ENCODE data around the gene CCDC88C. TPM values are rescaled to one million over a fixed set of nuclear protein-coding genes. Genes with fewer than 3 reads are reported as not detected.

CCDC88C gene
- total and polyA plus RNA-seq, 11 donors = 2.4 to 15.6 (median 4.8) TPM

GRCh38 chr14:91273273-91273884 lies 144.2 kb downstream of the CCDC88C start:
- Histone ChIP-seq H3K27me3 (no peaks in the 10 kb centered on the region), H3K4me3 (no peak overlapping the region), H3K4me1 (peaks cover 0 to 11% (median 6%) of the 10 kb centered on the region in 12 donors), H3K27ac (no peak overlapping the region), H3K9me3 (no peaks in the 10 kb centered on the region), H3K36me3 (peaks cover 0 to 61% (median 16%) of the 10 kb centered on the region in 9 donors)
- intact Hi-C loops (cut with DNase I) = no loop called here
- TF ChIP-seq POLR2A (IDR thresholded peaks at IDR 0.05) (no peak), CTCF (IDR thresholded peaks at IDR 0.05) (no peak)
- 95 to 96% (median 96%) methylated on average over 14 to 27 of the region's 27 CpGs for WGBS, 4 donors
- DNase-seq = peak in 1 of 5 donors; percentile 60
- no peak for ATAC-seq

- Histone ChIP-seq H3K9me3 (no peaks in the 10 kb centered on the region), H3K4me3 (no peak overlapping the region), H3K27ac (no peak overlapping the region), H3K36me3 (peaks cover 0 to 53% (median 12%) of the 10 kb centered on the region in 9 donors), H3K27me3 (no peaks in the 10 kb centered on the region), H3K4me1 (peaks cover 0 to 11% (median 6%) of the 10 kb centered on the region in 12 donors)
- intact Hi-C loops (cut with DNase I) = no loop called here
- peak in 1 of 5 donors; percentile 48 for DNase-seq
- TF ChIP-seq POLR2A (IDR thresholded peaks at IDR 0.05) (no peak), CTCF (IDR thresholded peaks at IDR 0.05) (no peak)
- no peak for ATAC-seq
- 93 to 95% (median 95%) methylated on average over 18 to 43 of the region's 43 CpGs for WGBS, 4 donors
Measured at GRCh38 chr14:91272341-91273272, 145.0 kb downstream of the CCDC88C start.

GRCh38 chr14:91271639-91272038 lies 146.0 kb downstream of the CCDC88C start:
- intact Hi-C loops (cut with DNase I) = no loop called here
- TF ChIP-seq POLR2A (IDR thresholded peaks at IDR 0.05) = no peak
- no peak for TF ChIP-seq CTCF (IDR thresholded peaks at IDR 0.05)

GRCh38 chr14:91270619-91271018 lies 147.0 kb downstream of the CCDC88C start:
- ATAC-seq (no peak), DNase-seq (peak in 1 of 5 donors; percentile 30)
- Histone ChIP-seq H3K4me3 (no peak overlapping the region), H3K36me3 (peaks cover 0 to 36% (median 0%) of the 10 kb centered on the region in 9 donors), H3K27ac (no peak overlapping the region), H3K4me1 (peaks cover 0 to 11% (median 6%) of the 10 kb centered on the region in 12 donors), H3K9me3 (no peaks in the 10 kb centered on the region), H3K27me3 (peaks cover 0 to 2% (median 0%) of the 10 kb centered on the region in 9 donors)
- WGBS, 4 donors = 44 to 80% (median 69%) methylated on average over 5 to 8 of the region's 8 CpGs
- intact Hi-C loops (cut with DNase I) = no loop called here
- TF ChIP-seq POLR2A (IDR thresholded peaks at IDR 0.05) (no peak), CTCF (IDR thresholded peaks at IDR 0.05) (no peak)

More at GRCh38 chr14:91271639-91272038, 146.0 kb downstream of the CCDC88C start:
- H3K4me3 ChIP-seq = no peak overlapping the region
- peaks cover 0 to 11% (median 6%) of the 10 kb centered on the region in 12 donors for H3K4me1 ChIP-seq
- ATAC-seq = no peak
- 94 to 95% (median 95%) methylated on average over 9 of the region's 9 CpGs for WGBS, 4 donors
- DNase-seq = no peak
- no peak overlapping the region for H3K27ac ChIP-seq
- no peaks in the 10 kb centered on the region for H3K9me3 ChIP-seq
- H3K27me3 ChIP-seq = no peaks in the 10 kb centered on the region
- H3K36me3 ChIP-seq = peaks cover 0 to 43% (median 5%) of the 10 kb centered on the region in 9 donors
